T-helper 1 cell (primary cell): Measurements from ENCODE around the gene ANGEL1.

ENCODE experiments used
- DNase-seq, 5 donors: peaks; one replicate each; pipeline ENCODE4 v3.0.0-alpha.2; 2012 to 2020

ANGEL1 gene

DNA sequence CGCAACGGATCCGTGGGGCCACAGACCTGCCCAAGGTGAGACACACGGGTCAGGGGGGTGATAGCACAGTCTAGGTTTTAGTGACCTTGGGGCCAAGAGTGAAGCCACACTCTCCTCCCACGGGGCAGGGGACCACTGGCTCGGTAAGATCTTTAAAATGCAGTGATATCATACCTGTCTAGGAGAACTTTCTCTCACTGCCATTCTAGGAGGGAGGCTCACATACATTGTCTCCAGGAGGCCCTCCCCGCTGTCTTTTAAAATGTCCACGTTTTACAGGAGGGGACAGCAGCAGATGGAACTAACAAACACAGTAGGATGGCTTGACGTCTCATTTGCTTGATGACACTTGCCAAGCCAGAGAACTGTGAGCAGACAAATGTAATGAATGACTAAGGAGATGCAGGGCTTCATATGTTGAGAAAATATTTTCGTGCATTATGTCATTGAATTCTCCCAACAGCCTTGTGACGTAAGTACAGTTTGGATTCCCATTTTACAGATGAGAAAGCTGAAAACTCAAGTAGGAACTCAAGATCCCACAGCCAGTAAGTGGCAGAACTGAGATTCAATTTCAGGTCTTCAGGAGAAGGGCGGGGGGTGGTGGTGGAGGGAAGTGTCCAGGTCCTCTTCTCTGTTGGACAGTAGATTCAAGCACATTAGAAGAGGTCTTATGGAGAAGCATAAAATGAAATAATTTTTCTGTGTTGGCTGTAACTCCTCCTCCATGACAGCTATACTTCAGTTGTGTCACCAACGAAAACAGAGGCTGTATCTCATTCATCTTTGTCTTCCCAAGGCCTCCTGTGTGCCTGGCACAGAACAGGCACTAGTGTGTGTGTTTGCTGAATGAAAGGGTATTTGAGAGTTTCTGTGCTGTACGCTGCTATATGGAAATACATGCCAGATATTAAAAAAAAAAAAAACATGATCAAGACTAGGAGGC, 49.3 kb downstream of the ANGEL1 start:
- no peak for DNase-seq

DNA sequence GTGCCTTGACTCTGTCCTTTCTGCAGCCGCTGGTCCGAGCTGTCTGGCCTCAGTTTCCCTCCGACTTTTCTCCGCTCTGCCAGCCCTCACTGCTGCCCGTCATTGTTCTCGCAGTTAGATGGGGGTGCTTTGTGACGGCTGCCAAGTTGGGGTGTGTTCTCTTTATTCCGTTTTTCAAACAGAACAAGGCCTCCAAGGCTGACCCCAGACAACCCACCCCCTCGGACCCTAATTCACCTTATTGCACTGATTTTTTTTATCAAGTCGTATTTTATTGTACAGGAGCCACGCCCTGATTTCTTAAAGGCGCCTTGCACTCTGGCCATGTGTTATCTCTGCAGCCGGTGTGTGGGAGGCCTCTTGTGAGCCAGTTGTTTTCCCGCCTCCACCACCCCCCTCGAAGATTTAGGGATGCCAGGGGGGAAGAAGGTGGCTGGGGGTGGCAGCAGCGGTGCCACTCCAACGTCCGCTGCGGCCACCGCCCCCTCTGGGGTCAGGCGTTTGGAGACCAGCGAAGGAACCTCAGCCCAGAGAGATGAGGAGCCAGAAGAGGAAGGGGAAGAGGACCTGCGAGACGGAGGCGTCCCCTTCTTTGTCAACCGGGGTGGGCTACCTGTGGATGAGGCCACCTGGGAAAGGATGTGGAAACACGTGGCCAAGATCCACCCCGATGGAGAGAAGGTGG, 50.1 kb downstream of the ANGEL1 start:
- no peak for DNase-seq

DNA sequence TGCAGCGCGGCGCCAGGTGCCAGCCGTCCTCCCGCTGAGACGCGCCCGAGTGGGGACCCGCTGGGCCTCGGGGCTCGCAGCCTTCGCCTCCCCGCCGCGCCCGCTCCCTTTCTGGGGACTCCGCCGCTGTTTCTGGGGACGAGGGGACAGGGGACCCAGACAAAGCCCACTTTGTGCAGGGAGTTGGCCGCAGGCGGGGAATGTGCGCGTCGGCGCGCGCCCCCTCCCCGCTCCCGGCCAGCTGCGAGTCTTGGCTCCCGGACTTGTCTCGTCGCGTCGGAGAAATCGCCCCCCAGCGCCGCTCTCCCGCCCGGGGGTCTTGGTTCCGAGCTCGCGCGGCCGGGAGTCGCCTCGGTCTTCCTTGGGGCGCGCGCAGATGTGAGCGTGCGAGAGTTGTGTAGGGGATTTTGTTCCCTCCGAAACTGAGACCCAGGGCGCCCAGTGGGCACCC, 50.7 kb downstream of the ANGEL1 start:
- DNase-seq, result no peak

DNA sequence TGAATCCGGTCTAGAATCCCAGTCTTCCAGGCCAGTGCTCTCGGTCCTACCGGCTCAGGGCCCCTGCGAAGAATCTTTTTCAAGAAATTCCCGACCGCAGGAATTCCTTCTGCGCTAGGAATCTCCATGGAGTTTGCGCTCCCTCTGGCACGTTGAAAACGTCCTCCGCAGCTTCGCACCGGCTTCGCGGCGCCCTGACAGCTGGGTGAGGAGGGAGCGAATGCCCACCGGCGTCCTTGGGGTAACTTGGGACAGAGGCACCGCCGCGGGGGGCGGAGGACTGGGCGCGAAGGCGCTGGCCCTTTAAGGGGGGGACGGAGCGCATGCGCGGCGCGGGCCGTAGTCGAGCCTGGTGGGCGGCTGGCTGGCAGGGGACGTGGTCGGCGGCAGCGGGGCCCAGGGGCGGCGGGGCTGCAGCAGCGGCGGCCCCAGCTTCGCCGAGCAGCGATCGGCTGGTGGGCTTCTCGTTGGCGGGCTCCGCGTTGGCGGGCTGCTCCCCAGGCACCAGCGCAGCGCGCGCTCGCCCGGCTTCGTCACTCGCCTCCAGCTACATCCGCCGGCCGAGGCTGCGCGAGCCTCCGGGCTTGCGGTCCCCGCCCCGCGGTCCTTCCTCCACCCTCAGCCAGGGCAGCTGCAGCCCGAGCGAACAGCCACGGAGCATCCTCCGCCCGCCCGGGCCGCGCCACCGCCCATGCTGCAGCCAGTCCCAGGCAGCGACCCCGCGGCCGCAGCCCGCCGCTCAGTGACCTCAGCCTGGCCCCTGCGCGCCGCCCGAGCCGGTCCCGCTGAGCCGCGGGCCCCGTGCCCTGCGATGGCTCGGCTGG, 51.3 kb downstream of the ANGEL1 start, which contains the start of gene VASH1:
Gene VASH1 (plus strand): TSS at position 333 of the 824 bp plus-strand sequence. CDS start 1,354 bp downstream, outside the sequence.
- peak in 4 of 5 donors; percentile 15 to 69 (median 30) for DNase-seq

DNA sequence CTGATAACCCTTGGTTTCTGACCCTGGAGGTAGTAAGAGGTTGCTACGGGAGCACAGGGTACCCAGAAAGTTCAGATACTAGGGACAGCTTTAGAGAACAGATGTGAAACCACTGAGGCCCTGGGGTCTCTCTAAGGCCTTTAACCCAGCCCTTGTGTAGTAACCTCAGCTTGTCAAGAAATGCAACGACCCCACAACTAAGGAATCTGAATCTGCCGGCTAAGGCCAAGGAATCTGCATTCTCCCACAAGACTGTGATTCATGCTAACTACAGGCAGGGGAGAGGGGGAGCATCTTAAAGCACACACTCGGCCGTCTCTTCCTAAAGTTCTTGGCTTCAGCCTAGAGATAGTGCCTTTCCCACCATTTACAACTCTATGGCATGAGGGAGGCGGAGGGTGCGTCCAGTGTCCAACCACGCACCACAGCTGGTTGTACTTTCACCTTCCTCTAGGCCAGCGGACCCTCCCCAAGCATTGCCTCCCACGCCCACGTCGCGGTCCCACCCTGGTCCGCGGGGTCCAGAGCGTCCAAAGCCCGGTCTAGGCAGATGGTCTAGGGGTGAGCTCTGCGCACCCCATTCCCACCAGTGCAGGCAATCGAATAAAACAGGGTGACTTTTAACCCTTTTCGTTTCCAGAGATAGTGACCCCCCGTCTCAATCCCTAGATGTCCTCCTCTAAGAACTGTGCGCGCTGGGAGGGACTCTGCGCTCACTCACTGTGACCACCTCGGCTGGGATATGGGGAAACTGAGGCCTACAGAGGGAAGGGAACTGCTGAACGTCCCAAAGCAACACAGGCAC, 52.1 kb downstream of the ANGEL1 start:
- DNase-seq, result no peak

DNA sequence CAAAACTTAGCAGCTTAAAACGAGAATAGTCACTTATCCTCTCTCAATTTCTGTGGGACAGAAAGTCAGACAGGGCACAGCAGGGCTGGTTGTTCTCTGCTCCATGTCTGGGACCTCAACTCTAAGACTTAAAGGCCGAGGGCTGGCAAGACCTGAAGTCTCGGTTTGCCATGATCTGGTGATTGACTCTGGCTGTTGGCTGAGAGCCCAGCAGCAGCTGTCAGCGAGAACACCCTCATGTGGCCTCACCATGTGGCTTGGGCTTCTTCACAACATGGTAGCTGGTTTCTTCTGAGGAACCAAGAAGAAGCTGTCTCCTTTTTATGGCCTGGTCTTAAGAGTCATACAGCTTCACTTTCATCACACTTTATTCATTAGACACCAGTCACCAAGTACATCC, 53.1 kb downstream of the ANGEL1 start:
- no peak for DNase-seq

DNA sequence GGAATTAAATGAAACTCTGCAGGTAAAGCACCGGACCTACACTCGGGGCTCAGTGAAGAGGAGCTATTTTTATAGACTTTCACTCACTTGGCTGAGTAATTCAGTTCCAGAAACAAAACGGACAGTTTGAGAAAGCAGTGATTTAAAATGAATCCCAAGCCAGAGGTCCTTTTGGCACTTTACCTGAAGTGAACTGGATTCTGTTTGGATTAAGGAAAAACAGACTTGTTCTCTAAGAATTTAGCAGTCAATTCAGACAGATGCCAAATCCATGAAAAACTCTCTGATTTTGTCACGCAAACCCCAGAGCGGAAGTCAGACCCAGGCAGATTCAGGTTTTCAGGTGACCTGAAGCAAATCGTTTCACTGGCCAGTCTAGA, 56.3 kb downstream of the ANGEL1 start:
- DNase-seq, result no peak

DNA sequence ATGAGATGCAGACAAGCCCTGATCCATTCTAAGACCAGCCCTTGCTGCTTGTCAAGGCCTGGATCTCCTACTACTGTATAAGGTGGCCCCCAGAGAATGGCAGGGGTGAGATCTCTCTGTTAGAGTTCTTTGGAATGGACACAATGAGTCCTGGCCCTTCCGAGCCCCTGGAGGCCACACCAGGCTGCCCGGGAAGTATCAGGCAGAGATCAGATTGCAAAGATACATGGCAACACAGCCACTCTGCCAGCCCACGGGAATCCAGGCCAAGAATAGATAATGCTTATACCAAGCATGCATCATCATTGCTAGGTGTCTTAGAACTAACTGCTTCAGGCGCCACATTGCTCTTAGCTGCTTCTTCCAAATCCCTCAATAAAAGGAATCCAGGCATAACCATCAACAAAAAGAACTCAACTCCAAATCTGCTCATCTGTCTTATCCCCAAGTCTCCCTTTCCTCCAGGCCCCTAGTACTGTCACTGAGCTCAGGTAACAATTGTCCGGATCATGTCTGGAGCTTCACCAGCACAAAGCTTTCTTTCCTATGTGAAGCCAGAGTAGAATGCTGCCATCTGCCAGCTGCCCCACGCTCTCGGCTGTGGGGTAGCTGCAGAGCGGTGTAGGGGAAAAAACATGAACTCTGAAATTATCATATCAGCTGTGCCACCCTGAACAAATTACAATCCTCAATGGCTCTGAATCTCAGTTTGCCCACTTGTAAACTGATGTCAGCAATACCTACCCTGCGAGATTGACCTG, 56.9 kb downstream of the ANGEL1 start:
- no peak for DNase-seq

DNA sequence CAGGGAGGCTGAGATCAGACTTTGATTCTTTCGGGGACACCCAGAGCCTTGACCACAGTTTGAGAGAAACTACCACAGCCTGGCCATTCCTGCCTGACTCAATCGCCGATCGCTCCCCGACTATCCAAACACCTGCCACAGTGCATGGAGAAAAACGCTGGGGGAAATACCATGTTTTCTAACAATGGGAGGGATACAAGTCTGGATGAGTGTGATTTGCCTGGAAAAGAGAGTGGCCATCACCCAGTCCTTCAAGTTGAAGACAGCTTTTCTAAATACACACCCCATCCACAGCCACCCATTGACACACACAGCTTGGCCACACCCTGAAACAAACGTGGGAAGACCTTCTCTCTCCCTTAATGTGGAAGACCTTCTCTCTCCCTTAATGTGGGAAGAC, 58.1 kb downstream of the ANGEL1 start:
- no peak for DNase-seq

DNA sequence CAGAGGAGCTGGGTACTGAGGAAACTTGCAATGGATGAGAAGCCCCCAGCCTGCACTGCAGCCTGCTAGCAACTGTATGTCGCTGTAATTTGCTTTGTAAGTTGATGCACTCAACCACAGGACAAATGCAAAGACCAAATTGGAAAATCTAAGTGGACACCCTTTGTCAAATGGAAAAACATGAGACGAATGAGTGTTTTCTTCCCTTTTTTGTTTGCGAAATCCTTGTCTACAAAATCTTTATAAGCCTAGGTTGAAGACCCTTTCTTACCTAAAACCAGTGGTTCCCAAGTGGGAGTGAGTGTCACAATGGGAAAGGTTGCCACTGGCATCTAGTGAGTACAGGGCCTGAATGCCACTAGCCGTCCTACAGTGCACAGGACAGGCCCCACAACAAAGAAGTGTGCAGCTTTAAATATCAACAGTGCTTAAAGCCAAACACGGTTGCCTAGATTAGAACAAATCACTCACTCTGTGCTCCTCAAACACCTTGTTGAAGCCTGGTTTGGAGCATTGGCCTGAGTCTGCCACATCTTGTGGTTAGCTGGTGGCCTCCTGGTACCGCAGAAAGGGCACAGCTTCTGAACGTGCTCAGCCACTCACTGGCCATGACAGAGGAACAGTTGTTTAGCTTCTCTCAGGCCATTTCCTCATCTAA, 59.0 kb downstream of the ANGEL1 start:
- DNase-seq, result no peak

DNA sequence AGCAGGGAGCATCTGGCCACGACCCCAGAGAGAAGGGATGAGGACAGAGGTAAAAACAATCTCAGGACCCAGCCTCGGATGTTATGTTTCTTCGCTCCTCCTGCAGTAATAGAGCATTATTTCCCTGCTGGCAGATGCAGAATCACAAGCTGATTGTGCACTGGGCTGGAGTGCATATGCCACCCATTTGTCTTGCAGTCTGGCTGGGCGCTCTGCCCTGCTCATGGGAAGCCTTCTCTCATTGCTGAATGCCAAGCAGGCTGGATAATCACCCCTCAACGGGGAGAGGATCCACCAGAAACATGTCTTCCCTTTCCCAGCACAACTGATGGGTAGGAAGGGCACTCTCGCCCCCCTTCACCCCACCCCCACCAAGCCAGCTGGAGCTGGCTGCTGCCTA, 59.9 kb downstream of the ANGEL1 start:
- no peak for DNase-seq

DNA sequence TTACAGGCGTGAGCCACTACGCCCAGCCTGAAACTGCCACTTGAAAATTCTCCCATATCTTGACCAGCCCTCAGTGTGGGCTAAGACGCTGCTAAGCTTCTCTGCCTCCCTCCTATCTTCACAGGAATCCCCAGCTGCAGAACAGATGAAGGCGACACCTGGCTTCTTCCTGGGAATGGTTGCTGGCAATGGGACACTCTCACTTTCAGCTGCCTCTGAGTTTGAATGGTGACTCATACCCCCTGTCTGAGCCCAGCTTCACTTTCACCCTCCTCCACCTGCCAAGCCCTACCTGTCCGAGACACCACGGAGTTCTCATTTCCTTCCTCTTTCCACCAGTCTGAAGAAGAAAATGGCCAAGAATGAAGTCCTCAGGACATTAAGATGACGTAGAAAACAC, 69.7 kb downstream of the ANGEL1 start:
- DNase-seq, result no peak

DNA sequence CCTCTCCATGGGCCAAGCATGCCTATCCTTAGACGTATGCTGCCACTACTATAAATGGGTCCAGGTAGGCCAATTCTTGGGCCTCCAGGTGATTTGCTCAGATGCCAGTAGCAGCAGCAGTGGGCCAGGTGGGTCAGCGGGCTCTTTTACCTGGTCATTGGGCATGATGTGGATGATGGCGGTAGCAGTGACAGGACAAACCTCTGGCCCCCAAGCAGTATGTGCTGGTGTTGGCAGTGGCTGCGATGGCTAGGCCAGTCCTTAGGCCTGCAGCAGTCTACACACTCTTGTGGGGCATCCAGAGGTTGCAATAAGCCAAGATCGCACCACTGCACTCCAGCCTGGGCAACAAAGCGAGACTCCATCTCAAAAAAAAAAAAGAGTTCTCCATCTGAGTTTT, 70.5 kb downstream of the ANGEL1 start:
- no peak for DNase-seq

DNA sequence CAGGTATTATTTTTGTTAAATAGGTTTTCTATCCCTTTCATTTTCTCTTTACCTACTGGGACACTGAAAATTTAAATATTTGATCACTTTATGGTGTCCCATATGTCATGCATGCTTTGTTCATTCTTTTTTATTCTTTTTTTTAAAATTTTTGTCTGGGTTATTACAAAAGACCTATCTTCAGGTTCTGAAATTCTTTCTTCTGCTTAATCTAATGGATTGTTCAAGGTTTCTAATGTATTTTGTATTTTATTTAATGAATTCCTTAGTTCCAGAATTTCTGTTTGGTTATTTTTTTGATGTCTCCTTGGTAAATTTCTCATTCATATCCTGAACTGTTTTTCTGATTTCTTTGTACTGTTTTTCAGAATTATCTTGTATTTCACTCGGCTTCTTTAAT, 71.6 kb downstream of the ANGEL1 start:
- no peak for DNase-seq
